C4-2B (cell line): ENCODE measurements around the gene CARM1.

Experiments used
- CTCF ChIP-seq: fragments of 450-650 bp; conservative IDR thresholded peaks from 2 replicates; pipeline ENCODE4 v1.5.1; 2017; ENCODE audit warnings: mild to moderate bottlenecking
- ZFX ChIP-seq: fragments of 450-650 bp; IDR thresholded peaks from 2 replicates; pipeline ENCODE4 v1.6.1; 2017

GRCh38 chr19:10854350-10855089 is 16.8 kb upstream of the CARM1 start:
- TF ChIP-seq CTCF (no peak), ZFX (no peak)
